Activated CD8-positive, alpha-beta T cell treated with anti-CD3 and anti-CD28 coated beads, Interleukin-2, amount 10 ng/mL, durations not matched to agents 7 days and 5 days (primary cell): Measurements from ENCODE around the gene MCRIP1. TPM values are rescaled to one million over a fixed set of nuclear protein-coding genes. Genes with fewer than 3 reads are reported as not detected.

ENCODE experiments used
- ATAC-seq: fragments of 150-1000 bp; cut with Tn5 transposase; one replicate; pipeline ENCODE4 v1.10.0; 2021; ENCODE audit warnings: moderate library complexity
- CTCF ChIA-PET: fragments of 350-600 bp; sonication (Branson Sonifier 250); formaldehyde crosslinking; loops from one replicate; lab custom pipeline; 2021; ENCODE audit warnings: antibody characterized with exemption; lab: Charles Lee
- POLR2A ChIA-PET: fragments of 350-600 bp; sonication (Branson Sonifier 250); formaldehyde crosslinking; loops from one replicate; lab custom pipeline; 2021; ENCODE audit warnings: antibody characterized with exemption; lab: Charles Lee
- DNase-seq: peaks from one replicate; pipeline ENCODE4 v3.0.0-alpha.2; 2020
- H3K27ac Mint-ChIP-seq: one replicate; pipeline ENCODE4 v1.8.0; 2021; ENCODE audit warnings: mild to moderate bottlenecking, mixed read lengths
- H3K27me3 Mint-ChIP-seq: one replicate; pipeline ENCODE4 v1.8.0; 2021; ENCODE audit warnings: low read depth, mixed read lengths
- H3K36me3 Mint-ChIP-seq: one replicate; pipeline ENCODE4 v1.8.0; 2021; ENCODE audit warnings: low read depth, mixed read lengths
- H3K4me1 Mint-ChIP-seq: one replicate; pipeline ENCODE4 v1.8.0; 2021; ENCODE audit warnings: low read depth, mixed read lengths
- H3K4me3 Mint-ChIP-seq: one replicate; pipeline ENCODE4 v1.8.0; 2021; ENCODE audit warnings: mild to moderate bottlenecking, mixed read lengths
- H3K9me3 Mint-ChIP-seq: one replicate; pipeline ENCODE4 v1.8.0; 2022; ENCODE audit warnings: mixed read lengths; ENCODE audit not compliant: insufficient read depth
- total RNA-seq, 2 experiments: library from RNA; stranded (reverse); gene quantifications; one replicate each; pipeline ENCODE4 v1.2.3, GENCODE V29; 2021

Gene MCRIP1
- total RNA-seq, 2 experiments from 2014 or later = 42.3 to 43.0 TPM

- no peaks in the 10 kb centered on the region for H3K36me3 Mint-ChIP-seq
- CTCF ChIA-PET = no interaction called here
- no peaks in the 10 kb centered on the region for H3K9me3 Mint-ChIP-seq
- H3K4me1 Mint-ChIP-seq = no peaks in the 10 kb centered on the region
- H3K4me3 Mint-ChIP-seq = no peak overlapping the region
- ATAC-seq (no peak), DNase-seq (no peak)
- H3K27me3 Mint-ChIP-seq = peaks cover 7% of the 10 kb centered on the region
- POLR2A ChIA-PET = no interaction called here
- no peak overlapping the region for H3K27ac Mint-ChIP-seq
These were observed 20.3 kb downstream of the MCRIP1 start for GRCh38 chr17:81812571-81813370.

- ChIA-PET POLR2A (no interaction called here), CTCF (no interaction called here)
- Mint-ChIP-seq H3K27ac (no peak overlapping the region), H3K9me3 (no peaks in the 10 kb centered on the region), H3K4me3 (no peak overlapping the region), H3K4me1 (no peaks in the 10 kb centered on the region), H3K36me3 (no peaks in the 10 kb centered on the region), H3K27me3 (peaks cover 11% of the 10 kb centered on the region)
- DNase-seq = no peak
- ATAC-seq = no peak
These were observed 21.2 kb downstream of the MCRIP1 start for GRCh38 chr17:81811705-81812570.

- ChIA-PET CTCF (no interaction called here), POLR2A (interaction anchor here (0.8 kb wide), 1 partner anchor 10 kb away, joined by 4 read pairs; no protein-coding TSS in a partner anchor)
- Mint-ChIP-seq H3K4me3 (no peak overlapping the region), H3K4me1 (no peaks in the 10 kb centered on the region), H3K27ac (no peak overlapping the region), H3K9me3 (no peaks in the 10 kb centered on the region), H3K36me3 (no peaks in the 10 kb centered on the region), H3K27me3 (peaks cover 12% of the 10 kb centered on the region)
- ATAC-seq (no peak), DNase-seq (no peak)
These were observed 22.0 kb downstream of the MCRIP1 start for GRCh38 chr17:81810892-81811704.

GRCh38 chr17:81810476-81810875 lies 22.6 kb downstream of the MCRIP1 start:
- Mint-ChIP-seq H3K9me3 (no peaks in the 10 kb centered on the region), H3K4me3 (no peak overlapping the region), H3K4me1 (no peaks in the 10 kb centered on the region), H3K36me3 (no peaks in the 10 kb centered on the region), H3K27me3 (peaks cover 11% of the 10 kb centered on the region), H3K27ac (no peak overlapping the region)
- ChIA-PET CTCF (no interaction called here), POLR2A (interaction anchor here (0.8 kb wide), 1 partner anchor 9 kb away, joined by 4 read pairs; no protein-coding TSS in a partner anchor)
- ATAC-seq = no peak
- DNase-seq = no peak

- H3K4me1 Mint-ChIP-seq = no peaks in the 10 kb centered on the region
- DNase-seq (no peak), ATAC-seq (no peak)
- H3K9me3 Mint-ChIP-seq = no peaks in the 10 kb centered on the region
- peaks cover 13% of the 10 kb centered on the region for H3K27me3 Mint-ChIP-seq
- H3K36me3 Mint-ChIP-seq = no peaks in the 10 kb centered on the region
- H3K4me3 Mint-ChIP-seq = no peak overlapping the region
- H3K27ac Mint-ChIP-seq = no peak overlapping the region
- ChIA-PET POLR2A (no interaction called here), CTCF (no interaction called here)
These were observed 23.5 kb downstream of the MCRIP1 start for GRCh38 chr17:81809556-81809998.

GRCh38 chr17:81808778-81809555 lies 24.1 kb downstream of the MCRIP1 start:
- no peak for DNase-seq
- H3K27me3 Mint-ChIP-seq = peaks cover 13% of the 10 kb centered on the region
- POLR2A ChIA-PET = no interaction called here

GRCh38 chr17:81807839-81808238 lies 25.3 kb downstream of the MCRIP1 start:
- Mint-ChIP-seq H3K9me3 (no peaks in the 10 kb centered on the region), H3K4me3 (no peak overlapping the region), H3K27me3 (peaks cover 20% of the 10 kb centered on the region), H3K36me3 (no peaks in the 10 kb centered on the region), H3K27ac (no peak overlapping the region), H3K4me1 (no peaks in the 10 kb centered on the region)
- POLR2A ChIA-PET = no interaction called here
- CTCF ChIA-PET = no interaction called here
- DNase-seq (no peak), ATAC-seq (no peak)

More at GRCh38 chr17:81808778-81809555, 24.1 kb downstream of the MCRIP1 start:
- CTCF ChIA-PET = no interaction called here
- no peak overlapping the region for H3K27ac Mint-ChIP-seq
- no peaks in the 10 kb centered on the region for H3K4me1 Mint-ChIP-seq
- peak; percentile 46 for ATAC-seq
- H3K36me3 Mint-ChIP-seq = no peaks in the 10 kb centered on the region
- H3K4me3 Mint-ChIP-seq = no peak overlapping the region
- no peaks in the 10 kb centered on the region for H3K9me3 Mint-ChIP-seq

GRCh38 chr17:81807210-81807719 lies 25.8 kb downstream of the MCRIP1 start:
- CTCF ChIA-PET = no interaction called here
- H3K27me3 Mint-ChIP-seq = peaks cover 26% of the 10 kb centered on the region
- no peak for DNase-seq
- H3K4me1 Mint-ChIP-seq = no peaks in the 10 kb centered on the region
- ATAC-seq = no peak
- no peak overlapping the region for H3K4me3 Mint-ChIP-seq
- POLR2A ChIA-PET = no interaction called here
- H3K27ac Mint-ChIP-seq = no peak overlapping the region
- no peaks in the 10 kb centered on the region for H3K9me3 Mint-ChIP-seq
- no peaks in the 10 kb centered on the region for H3K36me3 Mint-ChIP-seq

- Mint-ChIP-seq H3K4me3 (no peak overlapping the region), H3K27me3 (peaks cover 31% of the 10 kb centered on the region), H3K4me1 (no peaks in the 10 kb centered on the region), H3K36me3 (no peaks in the 10 kb centered on the region), H3K27ac (no peak overlapping the region), H3K9me3 (no peaks in the 10 kb centered on the region)
- POLR2A ChIA-PET = no interaction called here
- CTCF ChIA-PET = no interaction called here
- DNase-seq (no peak), ATAC-seq (no peak)
These were observed 26.5 kb downstream of the MCRIP1 start for GRCh38 chr17:81806461-81807209.

- no peak for ATAC-seq
- no peak overlapping the region for H3K27ac Mint-ChIP-seq
- H3K27me3 Mint-ChIP-seq = peaks cover 36% of the 10 kb centered on the region
- H3K4me3 Mint-ChIP-seq = no peak overlapping the region
- H3K4me1 Mint-ChIP-seq = no peaks in the 10 kb centered on the region
- ChIA-PET CTCF (no interaction called here), POLR2A (no interaction called here)
- DNase-seq = no peak
- no peaks in the 10 kb centered on the region for H3K36me3 Mint-ChIP-seq
- H3K9me3 Mint-ChIP-seq = no peaks in the 10 kb centered on the region
These were observed 27.2 kb downstream of the MCRIP1 start for GRCh38 chr17:81805707-81806460.
